Uterus (tissue), 2 donors: ENCODE results near the gene JPH3.

Experiments
- CTCF ChIP-seq, 4 experiments: fragments of 200-600 bp in 2 of 4; fragments of 450-650 bp in 2 of 4; sonication (generic) in 2 of 4; IDR thresholded peaks; one replicate each; pipeline ENCODE4 v1.5.1; 2016 to 2019; ENCODE audit warnings: antibody characterized with exemption in 4 of 4, mild to moderate bottlenecking in 2 of 4, moderate library complexity in 1 of 4
- POLR2A ChIP-seq, 2 donors: fragments of 450-650 bp; IDR thresholded peaks; one replicate each; pipeline ENCODE4 v1.6.1; 2016; ENCODE audit warnings: antibody characterized with exemption in 2 of 2, mild to moderate bottlenecking in 1 of 2, moderate library complexity in 1 of 2

- TF ChIP-seq CTCF (IDR thresholded peaks at IDR 0.05) = no peak
- no peak for TF ChIP-seq POLR2A (IDR thresholded peaks at IDR 0.05)
These were observed 72.1 kb downstream of the JPH3 start for GRCh38 chr16:87674419-87674818.
